ENCODE data around the gene BPIFB4. TPM values are rescaled to one million over a fixed set of nuclear protein-coding genes. Genes with fewer than 3 reads are reported as not detected.

The BPIFB4 gene
- total RNA-seq, 1 experiment from 2014 or later, result not detected

- no peaks in the 10 kb centered on the region for H3K9me3 Mint-ChIP-seq (ENCODE audit: unreplicated experiment)
- H3K36me3 Mint-ChIP-seq (ENCODE audit: insufficient read depth, unreplicated experiment), result no peaks in the 10 kb centered on the region
- H3K27me3 Mint-ChIP-seq (ENCODE audit: insufficient read depth, unreplicated experiment), result peaks cover 43% of the 10 kb centered on the region
- no peak for TF ChIP-seq CTCF (IDR thresholded peaks at IDR 0.05; ENCODE audit: unreplicated experiment)
- intact Hi-C loops (cut with micrococcal nuclease), result no loop called here
- no peak within 1 kb of the TSS for H3K27ac Mint-ChIP-seq (ENCODE audit: low read depth, unreplicated experiment)
- ChIA-PET POLR2A (no interaction called here), CTCF (no interaction called here)
- no peaks in the 10 kb centered on the region for H3K4me1 Mint-ChIP-seq (ENCODE audit: insufficient read depth, unreplicated experiment)
- no TSS peak for BruUV-seq (replicated peaks)
- DNase-seq (ENCODE audit: unreplicated experiment), result no peak
- no peak within 1 kb of the TSS for H3K4me3 Mint-ChIP-seq (ENCODE audit: unreplicated experiment)
Measured at GRCh38 chr20:33053291-33054106, 25.9 kb upstream of the BPIFB4 start, which contains the start of gene BPIFB3. Gene BPIFB3 (plus strand): TSS chr20:33053903. CDS start chr20:33055436, 1,533 bp downstream.

DNA sequence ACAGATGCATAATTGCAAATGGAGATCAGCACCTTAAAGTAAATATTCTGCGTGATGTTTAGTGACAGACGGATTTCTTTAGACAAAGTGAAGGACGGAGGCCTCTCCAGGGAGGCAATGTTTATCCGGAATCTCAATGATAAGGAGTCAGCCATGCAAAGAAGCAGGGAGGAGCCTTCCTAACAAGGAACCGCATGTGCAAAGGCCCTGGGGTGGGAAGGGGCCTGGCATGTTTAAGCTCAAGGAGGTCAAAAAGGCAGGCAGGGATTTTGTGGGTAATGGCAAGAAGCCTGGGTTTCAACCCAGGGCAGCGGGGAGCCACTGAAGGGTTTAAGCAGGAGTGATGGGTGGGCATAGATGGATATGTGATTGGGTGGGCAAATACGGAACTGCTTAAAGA is 25.1 kb upstream of the BPIFB4 start:
- BruUV-seq (replicated peaks), result no TSS peak
- H3K4me1 Mint-ChIP-seq (ENCODE audit: insufficient read depth, unreplicated experiment), result no peaks in the 10 kb centered on the region
- H3K36me3 Mint-ChIP-seq (ENCODE audit: insufficient read depth, unreplicated experiment), result no peaks in the 10 kb centered on the region
- TF ChIP-seq CTCF (IDR thresholded peaks at IDR 0.05; ENCODE audit: unreplicated experiment), result no peak
- no peak overlapping the region for H3K4me3 Mint-ChIP-seq (ENCODE audit: unreplicated experiment)
- DNase-seq (ENCODE audit: unreplicated experiment), result no peak
- peaks cover 49% of the 10 kb centered on the region for H3K27me3 Mint-ChIP-seq (ENCODE audit: insufficient read depth, unreplicated experiment)
- CTCF ChIA-PET, result no interaction called here
- POLR2A ChIA-PET, result no interaction called here
- no peak overlapping the region for H3K27ac Mint-ChIP-seq (ENCODE audit: low read depth, unreplicated experiment)
- no peaks in the 10 kb centered on the region for H3K9me3 Mint-ChIP-seq (ENCODE audit: unreplicated experiment)
- intact Hi-C loops (cut with micrococcal nuclease), result no loop called here

DNA sequence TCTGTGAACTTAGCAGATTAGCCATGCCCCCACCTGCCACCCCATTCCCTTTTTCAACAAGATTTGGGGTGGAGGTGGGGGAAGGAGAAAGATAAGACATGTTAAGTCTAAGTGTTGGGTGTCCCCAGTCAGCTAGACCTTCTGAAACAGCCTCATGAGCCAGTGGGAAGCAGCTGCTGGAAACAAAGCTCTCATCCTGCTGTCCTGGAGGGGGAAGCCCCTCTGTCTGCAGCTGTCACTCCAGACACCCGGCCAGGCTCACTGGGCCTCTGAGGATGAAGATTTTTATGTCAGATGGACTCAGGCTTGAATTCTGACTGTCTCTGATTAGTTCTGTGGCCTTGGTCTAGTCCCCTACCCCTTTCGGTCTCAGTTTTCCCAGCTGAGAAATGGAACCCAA is 24.7 kb upstream of the BPIFB4 start:
- ChIA-PET CTCF (interaction anchor here (0.7 kb wide), 1 partner anchor 328 kb away, joined by 3 read pairs; no protein-coding TSS in a partner anchor), POLR2A (no interaction called here)
- Mint-ChIP-seq H3K9me3 (ENCODE audit: unreplicated experiment) (no peaks in the 10 kb centered on the region), H3K4me3 (ENCODE audit: unreplicated experiment) (no peak overlapping the region), H3K27ac (ENCODE audit: low read depth, unreplicated experiment) (no peak overlapping the region), H3K4me1 (ENCODE audit: insufficient read depth, unreplicated experiment) (no peaks in the 10 kb centered on the region), H3K27me3 (ENCODE audit: insufficient read depth, unreplicated experiment) (peaks cover 49% of the 10 kb centered on the region), H3K36me3 (ENCODE audit: insufficient read depth, unreplicated experiment) (no peaks in the 10 kb centered on the region)
- BruUV-seq (replicated peaks), result no TSS peak
- TF ChIP-seq CTCF (IDR thresholded peaks at IDR 0.05; ENCODE audit: unreplicated experiment), result no peak
- intact Hi-C loops (cut with micrococcal nuclease), result no loop called here
- no peak for DNase-seq (ENCODE audit: unreplicated experiment)

GRCh38 chr20:33059136-33059535 is 20.3 kb upstream of the BPIFB4 start:
- Mint-ChIP-seq H3K4me1 (ENCODE audit: insufficient read depth, unreplicated experiment) (no peaks in the 10 kb centered on the region), H3K4me3 (ENCODE audit: unreplicated experiment) (no peak overlapping the region), H3K27ac (ENCODE audit: low read depth, unreplicated experiment) (no peak overlapping the region), H3K9me3 (ENCODE audit: unreplicated experiment) (no peaks in the 10 kb centered on the region), H3K27me3 (ENCODE audit: insufficient read depth, unreplicated experiment) (peaks cover 46% of the 10 kb centered on the region), H3K36me3 (ENCODE audit: insufficient read depth, unreplicated experiment) (no peaks in the 10 kb centered on the region)
- no TSS peak for BruUV-seq (replicated peaks)
- CTCF ChIA-PET, result interaction anchor here (1.1 kb wide), 1 partner anchor 16 kb away, joined by 3 read pairs; no protein-coding TSS in a partner anchor
- DNase-seq (ENCODE audit: unreplicated experiment), result no peak
- POLR2A ChIA-PET, result interaction anchor here (0.6 kb wide), 1 partner anchor 185 kb away, joined by 3 read pairs; no protein-coding TSS in a partner anchor
- intact Hi-C loops (cut with micrococcal nuclease), result no loop called here
- no peak for TF ChIP-seq CTCF (IDR thresholded peaks at IDR 0.05; ENCODE audit: unreplicated experiment)
